Brain pericyte (primary cell): ENCODE results near the gene TUBD1.

Experiments used
- DNase-seq: peaks from one replicate; pipeline ENCODE4 v3.0.0-alpha.2; 2012; ENCODE audit warnings: low read depth, low spot score

TUBD1 gene

DNA sequence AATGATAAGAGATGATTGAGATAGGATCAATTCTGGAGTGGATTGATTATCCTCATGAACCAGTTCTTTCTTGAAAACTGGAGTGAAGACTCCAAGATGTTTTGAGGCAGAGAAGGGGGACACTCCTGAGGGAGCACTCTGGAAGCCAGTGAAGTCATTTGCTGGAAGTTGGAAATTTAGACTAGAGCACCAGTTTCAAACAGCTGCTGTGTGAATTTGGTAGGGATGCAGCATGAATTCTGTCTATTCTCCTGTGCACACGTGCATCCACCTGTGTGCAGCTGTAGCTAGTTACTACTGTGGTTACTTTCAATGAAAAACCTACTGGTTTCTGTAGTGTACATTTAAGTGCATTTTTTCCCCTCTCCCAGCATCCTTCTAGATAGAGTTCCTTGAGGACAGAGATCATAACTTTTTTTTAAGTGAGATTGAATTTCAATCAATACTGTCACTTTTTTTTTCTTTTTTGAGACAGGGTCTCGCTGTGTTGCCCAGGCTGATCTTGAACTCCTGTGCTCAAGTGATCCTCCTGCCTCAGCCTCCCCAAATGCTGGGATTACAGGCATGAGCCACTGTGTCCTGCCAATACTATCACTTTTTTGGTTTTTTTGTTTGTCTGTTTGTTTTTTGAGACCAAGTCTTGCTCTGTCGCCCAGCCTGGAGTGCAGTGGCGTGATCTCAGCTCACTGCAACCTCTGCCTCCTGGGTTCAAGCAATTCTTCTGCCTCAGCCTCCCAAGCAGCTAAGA, 65.9 kb downstream of the TUBD1 start:
- no peak for DNase-seq

DNA sequence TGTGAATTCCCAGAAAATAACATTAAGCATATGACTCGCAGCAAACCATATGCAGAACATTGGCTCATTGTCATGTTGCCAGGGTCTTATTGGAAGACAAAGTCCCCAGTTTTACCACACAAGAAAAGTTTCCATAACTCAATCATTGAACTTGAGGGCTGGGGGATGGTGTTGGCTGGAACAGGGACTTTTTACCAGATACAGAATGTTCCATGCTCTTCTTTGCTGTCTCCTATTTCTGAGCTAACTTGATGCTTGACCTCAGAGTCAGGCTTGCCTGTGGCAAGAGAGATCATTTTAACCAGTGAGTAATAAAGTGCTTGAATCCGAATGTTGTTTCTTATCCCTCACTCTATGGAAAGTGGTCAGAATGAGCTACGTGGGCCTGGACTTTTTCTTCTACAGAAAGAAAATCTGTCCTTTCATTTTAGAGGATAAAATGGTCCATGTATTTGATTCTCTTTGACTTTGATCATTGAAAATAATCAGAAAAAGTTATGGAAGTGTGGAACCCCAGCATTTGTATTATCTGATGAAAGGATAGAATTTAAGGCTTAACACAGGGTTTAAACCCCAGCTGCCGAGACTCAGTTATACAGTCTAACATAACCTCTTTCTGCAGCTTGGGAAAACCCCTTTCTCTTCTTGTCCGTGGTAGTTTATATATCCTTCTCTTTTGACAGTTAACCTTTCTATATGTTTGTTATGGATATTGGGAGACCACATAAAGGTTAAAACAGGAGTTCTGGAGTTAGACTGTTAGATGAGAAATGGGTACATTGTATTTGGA, 67.0 kb downstream of the TUBD1 start:
- DNase-seq: no peak

DNA sequence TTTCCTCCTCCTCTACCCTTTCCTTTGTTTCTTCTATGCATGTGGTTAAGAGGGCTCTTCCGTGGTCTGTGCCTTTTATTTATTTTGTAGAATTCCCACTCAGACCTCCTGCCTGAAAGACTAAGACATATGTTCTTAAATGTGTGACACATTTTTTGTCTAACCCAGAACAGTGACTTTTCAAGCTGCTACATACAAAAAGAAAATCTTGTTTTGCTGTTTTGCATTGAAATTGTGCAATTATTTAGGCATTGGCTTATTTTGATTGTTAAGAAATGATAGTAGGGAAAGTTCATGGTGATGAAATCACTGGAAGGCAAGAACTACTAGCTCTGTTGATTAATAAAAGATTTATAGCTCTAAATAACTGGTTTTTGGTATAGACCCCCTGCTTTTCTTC, 76.8 kb downstream of the TUBD1 start:
- DNase-seq: no peak

DNA sequence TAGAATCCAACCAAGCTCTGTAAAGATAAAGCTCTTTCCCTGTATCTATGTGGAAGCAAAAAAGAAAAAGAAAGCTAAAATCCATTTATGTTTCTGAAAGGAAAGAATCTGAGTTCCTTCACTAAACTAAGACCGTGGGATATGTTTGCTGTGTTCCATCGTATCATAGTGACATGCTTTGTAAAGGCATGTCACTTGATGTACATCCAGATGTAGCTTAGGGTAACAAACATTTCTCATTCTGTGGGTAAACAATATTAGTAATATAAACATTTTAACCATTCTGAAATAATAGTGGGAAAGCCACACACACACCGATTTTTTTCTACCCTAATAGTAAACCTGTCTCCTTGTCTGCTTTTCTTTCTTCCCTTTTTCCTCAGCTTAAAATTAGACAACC, 78.1 kb downstream of the TUBD1 start:
- DNase-seq: no peak

DNA sequence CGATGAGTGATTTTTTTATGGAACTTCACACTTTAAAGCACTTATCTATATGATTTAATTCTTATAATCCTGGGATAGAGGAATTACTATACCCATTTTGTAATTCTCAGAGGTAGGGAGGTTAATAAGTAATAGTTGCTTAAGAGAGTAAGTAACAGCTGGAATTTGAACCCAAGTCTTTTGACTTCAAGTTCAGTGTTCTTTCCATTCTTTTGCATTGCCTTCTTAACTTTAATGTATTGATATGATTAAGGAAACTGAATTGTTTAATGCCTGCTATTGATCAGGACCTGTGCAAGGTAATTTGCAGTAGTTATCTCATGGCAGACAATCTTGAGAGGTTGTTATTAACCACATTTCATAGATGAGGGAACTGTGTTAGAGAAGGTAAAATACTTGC, 78.5 kb downstream of the TUBD1 start:
- DNase-seq: no peak

DNA sequence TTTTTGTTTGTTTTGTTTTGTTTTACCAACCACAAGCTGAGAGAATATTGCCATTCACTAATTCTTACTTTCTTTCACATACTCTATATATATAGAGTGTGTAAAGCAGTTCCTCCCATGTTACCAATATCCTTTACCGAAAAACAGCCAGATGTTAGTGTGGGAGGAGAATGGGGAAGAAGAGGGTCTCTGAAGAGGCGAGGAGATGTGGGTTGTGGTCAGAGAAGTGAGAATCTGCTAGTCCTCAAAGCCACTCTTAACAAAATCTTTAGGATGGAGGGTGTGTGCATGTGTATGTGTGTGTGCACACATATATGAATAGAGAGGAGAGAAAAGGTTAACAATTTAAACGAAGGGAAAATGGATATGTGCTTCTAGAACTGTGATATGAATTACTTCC, 80.6 kb downstream of the TUBD1 start:
- no peak for DNase-seq

DNA sequence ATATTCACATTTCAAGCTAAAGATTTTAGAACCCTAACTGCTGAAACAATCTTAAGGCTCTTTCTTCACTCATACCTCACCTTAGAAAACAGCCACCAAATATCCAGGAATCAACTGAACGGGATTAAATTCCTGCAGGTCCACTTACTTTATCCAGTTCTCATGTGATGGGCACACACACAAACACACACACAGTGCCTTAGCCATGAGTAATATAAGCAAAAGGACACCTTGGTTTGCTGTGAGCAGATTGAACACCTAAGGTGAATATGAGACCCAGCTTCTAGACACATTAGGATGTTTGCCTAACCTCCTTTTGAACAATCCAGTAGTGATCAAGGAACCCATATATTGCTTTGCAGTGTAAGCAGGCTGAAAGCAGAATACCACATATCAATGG, 81.5 kb downstream of the TUBD1 start:
- DNase-seq: no peak

DNA sequence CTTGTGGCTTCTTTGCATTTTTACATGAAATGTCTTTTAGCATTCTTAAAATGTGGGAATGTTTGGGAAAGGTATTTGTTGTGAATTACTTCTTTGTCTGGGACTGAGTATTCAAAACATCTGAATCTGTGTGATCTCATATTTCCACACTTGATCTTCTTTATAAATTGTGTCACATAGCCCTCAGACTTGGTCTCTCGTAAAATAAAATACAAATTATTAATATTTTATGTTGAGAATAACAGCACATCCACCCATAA, 81.9 kb downstream of the TUBD1 start:
- DNase-seq: no peak
